Calu3 (cell line): ENCODE results near the gene FYN. TPM values are rescaled to one million over a fixed set of nuclear protein-coding genes. Genes with fewer than 3 reads are reported as not detected.

ENCODE experiments used
- BruUV-seq: library from RNA; stranded (reverse); fragments of 400-500 nt; replicated peaks from 2 replicates; lab custom pipeline; 2021; lab: Mats Ljungman, UMichigan
- CTCF ChIA-PET: fragments of 300-600 bp; sonication (Branson Sonifier 250); formaldehyde crosslinking; loops from one replicate; lab custom pipeline; 2022; ENCODE audit warnings: antibody characterized with exemption; lab: Charles Lee
- DNase-seq: peaks from one replicate; pipeline ENCODE4 v3.0.0; 2022
- H3K27ac Mint-ChIP-seq: one replicate; pipeline ENCODE4 v1.8.0; 2022; ENCODE audit warnings: mixed read lengths; ENCODE audit not compliant: unreplicated experiment
- H3K27me3 Mint-ChIP-seq: one replicate; pipeline ENCODE4 v1.8.0; 2022; ENCODE audit warnings: mixed read lengths; ENCODE audit not compliant: unreplicated experiment
- H3K36me3 Mint-ChIP-seq: one replicate; pipeline ENCODE4 v1.8.0; 2022; ENCODE audit warnings: mild to moderate bottlenecking, moderate library complexity, mixed read lengths; ENCODE audit not compliant: insufficient read depth, unreplicated experiment
- H3K4me1 Mint-ChIP-seq: one replicate; pipeline ENCODE4 v1.8.0; 2022; ENCODE audit warnings: mild to moderate bottlenecking, low read depth, mixed read lengths; ENCODE audit not compliant: unreplicated experiment
- H3K4me3 Mint-ChIP-seq: one replicate; pipeline ENCODE4 v1.8.0; 2022; ENCODE audit warnings: mild to moderate bottlenecking, low read depth, moderate library complexity, mixed read lengths; ENCODE audit not compliant: unreplicated experiment
- H3K9me3 Mint-ChIP-seq: one replicate; pipeline ENCODE4 v1.8.0; 2022; ENCODE audit warnings: low read depth, mixed read lengths; ENCODE audit not compliant: unreplicated experiment
- CTCF ChIP-seq: fragments of 200-600 bp; IDR thresholded peaks from one replicate; pipeline ENCODE4 v1.8.0; 2022; ENCODE audit warnings: antibody characterized with exemption; ENCODE audit not compliant: unreplicated experiment
- intact Hi-C: fragments of 100-400 bp; cut with micrococcal nuclease; formaldehyde crosslinking; loops from one replicate; pipeline ENCODE4 v1.10.0; 2022; ENCODE audit not compliant: unreplicated experiment
- total RNA-seq: library from RNA; stranded (reverse); gene quantifications from 2 replicates; pipeline ENCODE4 v1.2.3, GENCODE V29; 2022

The FYN gene
- total RNA-seq, 1 experiment from 2014 or later: 61.0 TPM

GRCh38 chr6:111750153-111750552, 123.1 kb downstream of the FYN start:
- Mint-ChIP-seq H3K27me3 (no peaks in the 10 kb centered on the region), H3K27ac (no peak overlapping the region), H3K9me3 (no peaks in the 10 kb centered on the region), H3K36me3 (no peaks in the 10 kb centered on the region), H3K4me1 (no peaks in the 10 kb centered on the region), H3K4me3 (no peak overlapping the region)
- CTCF ChIA-PET: no interaction called here
- no peak for TF ChIP-seq CTCF
- DNase-seq: no peak
- no TSS peak for BruUV-seq
- intact Hi-C loops: no loop called here

GRCh38 chr6:111748231-111748647, 125.0 kb downstream of the FYN start:
- Mint-ChIP-seq H3K36me3 (no peaks in the 10 kb centered on the region), H3K4me3 (no peak overlapping the region), H3K4me1 (no peaks in the 10 kb centered on the region), H3K9me3 (no peaks in the 10 kb centered on the region), H3K27ac (no peak overlapping the region), H3K27me3 (no peaks in the 10 kb centered on the region)
- CTCF ChIA-PET: no interaction called here
- DNase-seq: no peak
- no peak for TF ChIP-seq CTCF
- no TSS peak for BruUV-seq
- intact Hi-C loops: no loop called here

GRCh38 chr6:111747829-111748228, 125.4 kb downstream of the FYN start:
- CTCF ChIA-PET: no interaction called here
- Mint-ChIP-seq H3K4me1 (no peaks in the 10 kb centered on the region), H3K27me3 (no peaks in the 10 kb centered on the region), H3K27ac (no peak overlapping the region), H3K9me3 (no peaks in the 10 kb centered on the region), H3K4me3 (no peak overlapping the region), H3K36me3 (no peaks in the 10 kb centered on the region)
- no TSS peak for BruUV-seq
- no peak for DNase-seq
- TF ChIP-seq CTCF: no peak
- intact Hi-C loops: no loop called here

- Mint-ChIP-seq H3K27me3 (no peaks in the 10 kb centered on the region), H3K9me3 (no peaks in the 10 kb centered on the region), H3K27ac (no peak overlapping the region), H3K36me3 (no peaks in the 10 kb centered on the region), H3K4me3 (no peak overlapping the region), H3K4me1 (no peaks in the 10 kb centered on the region)
- BruUV-seq: no TSS peak
- no peak for DNase-seq
- no peak for TF ChIP-seq CTCF
- CTCF ChIA-PET: no interaction called here
- intact Hi-C loops: no loop called here
Measured at GRCh38 chr6:111747396-111747795, 125.9 kb downstream of the FYN start.
